GM18909 (cell line): ENCODE results near the gene HS3ST3B1.

Experiments used
- ATAC-seq: cut with Tn5 transposase; IDR thresholded peaks from one replicate; pipeline ENCODE4 v1.9.1; 2021; ENCODE audit warnings: mild to moderate bottlenecking; ENCODE audit not compliant: unreplicated experiment, poor library complexity

HS3ST3B1 gene

GRCh38 chr17:14351493-14351892 lies 50.6 kb downstream of the HS3ST3B1 start:
- ATAC-seq = peak; percentile 82

- no peak for ATAC-seq
These were observed 51.3 kb downstream of the HS3ST3B1 start for GRCh38 chr17:14352136-14352535.

GRCh38 chr17:14353861-14354474 lies 53.1 kb downstream of the HS3ST3B1 start:
- ATAC-seq = no peak

DNA sequence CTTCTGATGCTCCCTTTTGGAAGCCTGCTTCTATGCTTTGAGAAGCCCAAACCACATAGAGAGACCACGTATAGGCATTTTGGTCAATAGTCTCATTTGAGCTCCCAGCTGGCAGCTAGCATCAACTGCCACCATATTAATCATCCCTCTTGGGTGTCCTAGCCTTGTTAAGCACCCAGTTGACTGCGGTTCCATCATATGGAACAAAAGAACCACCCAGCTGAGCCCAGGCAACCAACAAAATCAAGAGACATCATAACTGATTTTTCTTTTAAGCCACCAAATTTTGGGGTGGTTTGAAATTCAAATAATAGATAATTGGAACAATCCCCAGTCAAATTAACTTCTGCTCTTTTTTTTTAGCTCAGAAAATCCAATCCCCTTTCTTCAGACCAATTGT lies 53.9 kb downstream of the HS3ST3B1 start:
- no peak for ATAC-seq

- ATAC-seq = no peak
These were observed 54.7 kb downstream of the HS3ST3B1 start for GRCh38 chr17:14355556-14355955.

DNA sequence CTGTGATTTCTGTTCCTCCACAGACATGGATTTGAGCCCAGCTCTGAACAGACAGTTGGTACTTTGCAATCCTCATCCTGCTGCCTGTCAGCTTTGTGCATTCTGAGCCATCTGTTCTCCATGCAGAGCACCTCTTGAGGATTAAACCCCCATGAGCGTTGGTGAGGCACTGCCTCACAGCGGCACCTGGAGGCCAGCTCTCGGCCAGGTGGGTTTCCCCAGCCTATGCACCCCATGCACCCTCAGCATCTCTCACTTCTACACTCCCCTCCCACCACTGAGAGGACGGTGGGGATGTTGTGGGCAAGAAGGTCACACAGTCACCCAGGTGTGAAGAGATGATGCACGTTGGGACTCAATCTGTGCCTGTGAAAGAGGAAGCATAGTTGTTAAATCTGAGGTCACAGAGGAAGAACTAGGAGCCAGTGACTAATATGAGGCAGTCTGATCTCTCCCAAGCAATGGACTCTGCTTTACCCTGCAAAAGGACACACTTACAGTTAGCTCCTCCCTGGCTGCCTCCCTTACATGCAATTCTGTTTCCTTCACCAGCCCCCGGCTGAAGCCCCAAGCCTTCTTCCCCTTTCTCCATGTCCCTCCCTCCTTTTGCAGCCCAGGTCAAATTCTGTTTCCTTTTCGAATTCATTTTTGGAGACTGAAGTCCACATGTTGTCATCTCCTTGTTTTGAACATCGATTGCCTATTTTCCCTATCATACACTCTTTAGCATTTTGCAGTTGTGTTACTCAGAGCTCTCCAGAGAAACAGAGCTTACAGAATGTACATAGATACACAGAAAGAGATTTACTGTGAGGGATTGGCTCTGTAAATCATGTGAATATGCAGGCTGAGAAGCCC lies 58.5 kb downstream of the HS3ST3B1 start:
- peak; percentile 97 for ATAC-seq

GRCh38 chr17:14360856-14361255 lies 60.0 kb downstream of the HS3ST3B1 start:
- ATAC-seq = no peak

GRCh38 chr17:14361470-14361869 lies 60.6 kb downstream of the HS3ST3B1 start:
- no peak for ATAC-seq

- no peak for ATAC-seq
These were observed 61.1 kb downstream of the HS3ST3B1 start for GRCh38 chr17:14361945-14362508.

- ATAC-seq = no peak
These were observed 65.3 kb downstream of the HS3ST3B1 start for GRCh38 chr17:14366199-14366598.

DNA sequence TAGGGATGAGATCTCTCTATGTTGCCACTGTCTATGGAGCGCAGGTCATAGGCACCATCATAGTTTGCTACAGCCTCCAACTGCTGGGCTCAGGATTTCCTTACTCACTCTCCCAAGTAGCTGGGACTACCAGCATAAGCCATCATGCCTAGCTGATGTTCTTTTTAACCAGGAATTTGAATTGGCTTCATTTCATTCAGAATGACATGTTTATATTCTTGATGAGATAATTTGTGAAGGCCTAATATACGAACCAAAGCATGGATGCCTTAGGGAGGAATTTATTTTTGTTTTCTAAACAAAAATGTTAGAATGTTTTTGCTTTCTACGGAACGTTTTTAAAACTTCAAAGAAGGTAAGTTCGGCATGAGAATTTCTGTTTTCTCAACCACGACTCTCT lies 71.6 kb downstream of the HS3ST3B1 start:
- ATAC-seq = no peak

- ATAC-seq = no peak
These were observed 72.2 kb downstream of the HS3ST3B1 start for GRCh38 chr17:14372905-14373613.

DNA sequence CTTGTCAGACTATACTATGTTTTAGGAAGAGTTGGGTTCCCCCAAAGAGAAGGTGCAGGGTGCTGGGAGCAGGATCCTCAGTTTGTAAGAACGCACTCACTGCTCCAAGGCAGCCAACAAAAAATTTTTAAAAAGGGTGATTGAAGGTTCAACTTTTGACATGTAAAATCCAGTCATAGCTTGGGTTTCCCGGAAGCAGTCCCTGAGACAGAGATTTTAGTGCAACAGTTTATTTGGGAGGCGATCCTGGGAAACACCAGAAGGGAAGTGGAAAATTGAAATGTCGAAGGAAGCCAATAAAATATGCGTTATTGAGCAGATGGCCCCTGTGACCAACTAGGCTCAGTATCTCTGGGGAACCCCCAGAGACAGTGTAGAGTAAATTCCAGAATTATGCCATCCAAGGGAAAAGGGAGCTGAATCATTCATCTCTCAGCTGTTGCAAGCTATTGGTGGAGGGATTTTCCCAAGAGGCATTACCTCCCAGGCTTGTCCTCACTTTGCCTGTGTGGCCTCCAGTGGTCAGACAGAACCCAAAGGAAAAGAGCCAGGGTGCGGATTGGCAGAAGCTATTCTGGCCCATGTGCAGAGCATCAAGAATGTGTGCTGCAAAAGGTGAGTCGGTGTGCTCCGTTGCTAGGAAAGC lies 72.9 kb downstream of the HS3ST3B1 start:
- ATAC-seq = no peak

DNA sequence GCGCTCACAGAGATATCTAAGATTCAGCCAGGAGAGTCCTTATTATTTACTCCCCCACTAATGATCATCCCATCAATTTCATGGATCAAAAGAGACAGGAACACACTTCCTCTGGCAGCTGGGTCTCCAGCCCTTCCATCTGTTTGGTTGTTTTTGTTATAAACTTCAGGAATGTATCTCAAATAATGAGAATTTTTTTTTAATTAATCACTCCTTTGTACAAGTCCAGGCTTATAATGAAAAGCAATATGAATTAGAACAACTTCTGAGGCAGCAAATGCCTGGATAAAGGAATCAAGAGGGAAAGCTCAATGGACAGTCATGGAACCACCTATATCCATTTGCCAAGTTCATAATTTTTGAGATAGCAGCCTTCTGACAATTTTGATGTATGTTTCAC lies 73.4 kb downstream of the HS3ST3B1 start:
- ATAC-seq = no peak

DNA sequence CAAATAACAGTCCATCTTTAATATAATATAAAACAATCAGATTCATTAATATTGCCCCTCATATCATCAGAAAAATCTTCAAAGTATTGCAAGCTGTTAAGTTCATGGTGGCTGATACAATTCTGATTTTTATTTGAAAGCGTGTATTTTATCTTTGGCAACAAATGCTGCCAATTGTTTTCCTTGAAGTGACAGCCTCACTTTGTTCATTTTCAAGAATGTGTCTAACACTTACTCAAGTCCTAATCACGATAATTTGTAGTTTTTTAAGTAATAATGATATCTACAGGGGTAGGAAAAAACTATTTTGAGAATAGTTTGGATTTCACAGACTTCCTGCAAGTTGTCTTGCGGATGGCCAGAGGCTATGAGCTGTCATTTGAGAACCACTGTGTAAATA lies 75.8 kb downstream of the HS3ST3B1 start:
- ATAC-seq = no peak

DNA sequence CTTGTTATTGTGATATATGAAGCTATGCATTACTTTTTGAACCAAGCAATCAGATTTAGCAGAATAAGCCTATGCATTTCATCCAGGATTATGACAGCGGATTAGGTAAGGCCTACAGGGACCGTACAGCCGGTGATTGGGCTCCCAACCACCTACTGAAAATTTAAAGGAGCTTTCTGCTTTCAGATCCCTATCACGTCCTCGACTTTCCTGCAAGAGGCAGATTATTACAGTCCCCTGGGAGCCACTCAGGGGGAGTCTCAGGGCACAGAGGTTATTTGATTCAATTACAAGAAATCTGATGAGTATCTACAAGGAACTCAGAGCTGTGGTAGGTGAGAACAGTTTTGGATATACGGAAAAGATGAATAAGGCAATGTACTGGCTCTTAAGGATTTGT lies 80.7 kb downstream of the HS3ST3B1 start:
- no peak for ATAC-seq

DNA sequence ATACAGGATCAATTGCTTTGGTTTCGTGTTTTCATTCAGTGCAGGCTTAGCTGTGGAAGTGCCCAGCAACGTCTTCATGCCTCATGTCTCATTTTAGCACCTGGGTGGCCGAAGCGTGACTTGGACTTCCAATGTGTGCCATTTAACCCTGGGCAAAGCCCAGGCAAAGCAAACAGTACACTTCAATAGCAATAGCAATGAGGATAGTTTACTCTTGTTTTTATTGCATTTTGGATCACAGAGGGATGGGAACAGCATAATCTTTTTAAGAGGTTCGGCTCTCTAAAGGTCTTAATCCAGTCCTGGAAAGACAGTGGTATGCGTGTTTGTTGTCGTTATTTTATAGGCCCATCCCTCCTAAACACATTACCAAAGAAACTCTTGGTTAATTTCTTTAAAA lies 86.2 kb downstream of the HS3ST3B1 start:
- no peak for ATAC-seq

GRCh38 chr17:14389681-14390080 lies 88.8 kb downstream of the HS3ST3B1 start:
- no peak for ATAC-seq

GRCh38 chr17:14393723-14394122 lies 92.8 kb downstream of the HS3ST3B1 start:
- ATAC-seq = no peak

GRCh38 chr17:14395255-14395654 lies 94.4 kb downstream of the HS3ST3B1 start:
- ATAC-seq = no peak
